ENCODE results near the gene ACTL7B. TPM values are rescaled to one million over a fixed set of nuclear protein-coding genes. Genes with fewer than 3 reads are reported as not detected.

The ACTL7B gene
- total RNA-seq, 1 experiment from 2014 or later: not detected

GRCh38 chr9:108859459-108860114 is 3.8 kb upstream of the ACTL7B start (continued):
- TF ChIP-seq MLX (CRISPR knock-in tag; IDR thresholded peaks at IDR 0.05) (no peak), NFATC4 (CRISPR knock-in tag; IDR thresholded peaks at IDR 0.05) (no peak), RELA (CRISPR knock-in tag; IDR thresholded peaks at IDR 0.05; ENCODE audit: borderline replicate concordance) (no peak), ZNF263 (CRISPR knock-in tag; IDR thresholded peaks at IDR 0.05; ENCODE audit: low read depth) (no peak)

GRCh38 chr9:108857572-108857971 is 1.8 kb upstream of the ACTL7B start:
- H3K4me1 Mint-ChIP-seq: no peaks in the 10 kb centered on the region
- TF ChIP-seq ATF2 (CRISPR knock-in tag; IDR thresholded peaks at IDR 0.05; ENCODE audit: borderline replicate concordance, low read depth) (no peak), ELF4 (CRISPR knock-in tag; IDR thresholded peaks at IDR 0.05; ENCODE audit: low read depth) (no peak)
- H3K36me3 Mint-ChIP-seq: no peaks in the 10 kb centered on the region
- DNase-seq (ENCODE audit: low spot score) (no peak), ATAC-seq (no peak)
- no peaks in the 10 kb centered on the region for H3K27me3 Mint-ChIP-seq (ENCODE audit: low read depth)
- CTCF ChIA-PET: no interaction called here
- POLR2A ChIA-PET: no interaction called here
- H3K9me3 Mint-ChIP-seq: no peaks in the 10 kb centered on the region
- H3K4me3 Mint-ChIP-seq: no peak overlapping the region
- H3K27ac Mint-ChIP-seq: no peak overlapping the region

- no peaks in the 10 kb centered on the region for H3K36me3 Mint-ChIP-seq
- no peak overlapping the region for H3K27ac Mint-ChIP-seq
- ATAC-seq (no peak), DNase-seq (ENCODE audit: low spot score) (no peak)
- POLR2A ChIA-PET: no interaction called here
- CTCF ChIA-PET: interaction anchor here (1.0 to 1.5 kb wide), 2 partner anchors 13 to 99 kb away, joined by 3 to 5 read pairs; no protein-coding TSS in a partner anchor
- H3K4me3 Mint-ChIP-seq: no peak overlapping the region
- TF ChIP-seq NR2C2 (CRISPR knock-in tag; IDR thresholded peaks at IDR 0.05): no peak
- no peak for TF ChIP-seq AFF4 (CRISPR knock-in tag; IDR thresholded peaks at IDR 0.05; ENCODE audit: borderline replicate concordance)
- H3K27me3 Mint-ChIP-seq (ENCODE audit: low read depth): no peaks in the 10 kb centered on the region
- no peaks in the 10 kb centered on the region for H3K4me1 Mint-ChIP-seq
- no peaks in the 10 kb centered on the region for H3K9me3 Mint-ChIP-seq
Observed at GRCh38 chr9:108855529-108855886, 278 bp downstream of the ACTL7B start.

- ChIA-PET POLR2A (interaction anchor here (0.7 kb wide), 1 partner anchor 10 kb away, joined by 3 read pairs; no protein-coding TSS in a partner anchor), CTCF (interaction anchor here (0.8 to 1.5 kb wide), 3 partner anchors 13 to 99 kb away, joined by 3 to 5 read pairs (median 3); no protein-coding TSS in a partner anchor)
- Mint-ChIP-seq H3K27me3 (ENCODE audit: low read depth) (no peaks in the 10 kb centered on the region), H3K27ac (no peak overlapping the region), H3K4me3 (no peak overlapping the region), H3K36me3 (no peaks in the 10 kb centered on the region), H3K4me1 (no peaks in the 10 kb centered on the region), H3K9me3 (no peaks in the 10 kb centered on the region)
- DNase-seq (ENCODE audit: low spot score) (no peak), ATAC-seq (no peak)
- TF ChIP-seq FOXP4 (CRISPR knock-in tag; IDR thresholded peaks at IDR 0.05): no peak
- TF ChIP-seq ATF2 (CRISPR knock-in tag; IDR thresholded peaks at IDR 0.05; ENCODE audit: borderline replicate concordance, low read depth): no peak
- TF ChIP-seq MYBL2 (CRISPR knock-in tag; IDR thresholded peaks at IDR 0.05): no peak
- TF ChIP-seq ZNF396 (CRISPR knock-in tag; IDR thresholded peaks at IDR 0.05; ENCODE audit: borderline replicate concordance): no peak
- no peak for TF ChIP-seq CREM (CRISPR knock-in tag; IDR thresholded peaks at IDR 0.05)
- no peak for TF ChIP-seq CTCF (IDR thresholded peaks at IDR 0.05)
- TF ChIP-seq E2F5 (CRISPR knock-in tag; IDR thresholded peaks at IDR 0.05): no peak
- TF ChIP-seq SP1 (CRISPR knock-in tag; conservative IDR thresholded peaks at IDR 0.05): no peak
Observed at GRCh38 chr9:108854641-108855528, 901 bp downstream of the ACTL7B start.
